ENCODE results near the gene MGAT3.

DNA sequence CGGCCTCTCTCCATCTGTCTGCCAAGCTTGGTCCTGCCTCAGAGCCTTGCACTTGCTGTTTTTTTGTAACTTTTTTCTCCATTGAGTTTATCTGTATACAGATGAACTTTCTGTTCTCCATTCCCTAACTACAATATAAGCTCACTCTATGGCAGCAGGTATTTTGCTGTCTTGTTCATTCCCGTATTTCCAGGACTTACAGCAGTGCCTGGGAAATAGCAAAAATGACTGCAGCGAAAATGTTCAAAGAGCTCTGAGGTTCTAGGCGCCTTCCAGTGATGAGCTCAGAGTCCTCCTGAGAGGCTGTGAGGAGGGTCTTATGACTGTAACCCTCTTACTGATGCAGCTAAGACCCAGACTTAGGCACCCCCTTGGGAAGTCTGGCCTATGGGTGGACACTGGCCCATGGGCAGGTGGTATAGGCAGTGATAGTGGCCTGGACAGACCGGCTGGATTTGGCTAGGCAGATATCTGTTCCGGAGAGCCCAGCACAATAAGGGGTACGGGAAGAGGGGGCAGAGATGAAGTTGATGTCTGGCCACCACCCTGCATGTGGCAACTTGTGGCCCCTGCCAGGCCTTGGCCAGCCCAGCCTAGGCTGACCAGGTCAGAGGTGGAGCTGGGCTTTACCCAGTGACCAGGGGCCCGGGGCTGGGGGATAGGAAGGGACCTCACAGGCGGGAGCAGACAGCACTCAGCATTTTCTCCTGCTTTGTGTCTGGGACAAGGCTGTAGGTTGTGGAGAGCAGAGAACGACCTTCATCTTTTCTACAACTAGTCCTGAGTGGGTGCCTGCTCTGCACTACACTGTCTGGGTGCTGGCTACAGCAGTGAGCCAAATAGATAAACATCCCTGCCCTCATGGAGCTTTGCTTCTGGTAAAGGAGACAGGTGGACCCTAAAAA lies 68.2 kb downstream of the MGAT3 start:
- TF ChIP-seq SIN3A (IDR thresholded peaks at IDR 0.05; ENCODE audit: borderline replicate concordance, low read depth, low read length) = no peak
- no peak for TF ChIP-seq TAF1 (IDR thresholded peaks at IDR 0.05; ENCODE audit: borderline replicate concordance, low read depth, low read length)
- no peak for TF ChIP-seq MAX (IDR thresholded peaks at IDR 0.05; ENCODE audit: low read depth)
- TF ChIP-seq, protein P1, sequence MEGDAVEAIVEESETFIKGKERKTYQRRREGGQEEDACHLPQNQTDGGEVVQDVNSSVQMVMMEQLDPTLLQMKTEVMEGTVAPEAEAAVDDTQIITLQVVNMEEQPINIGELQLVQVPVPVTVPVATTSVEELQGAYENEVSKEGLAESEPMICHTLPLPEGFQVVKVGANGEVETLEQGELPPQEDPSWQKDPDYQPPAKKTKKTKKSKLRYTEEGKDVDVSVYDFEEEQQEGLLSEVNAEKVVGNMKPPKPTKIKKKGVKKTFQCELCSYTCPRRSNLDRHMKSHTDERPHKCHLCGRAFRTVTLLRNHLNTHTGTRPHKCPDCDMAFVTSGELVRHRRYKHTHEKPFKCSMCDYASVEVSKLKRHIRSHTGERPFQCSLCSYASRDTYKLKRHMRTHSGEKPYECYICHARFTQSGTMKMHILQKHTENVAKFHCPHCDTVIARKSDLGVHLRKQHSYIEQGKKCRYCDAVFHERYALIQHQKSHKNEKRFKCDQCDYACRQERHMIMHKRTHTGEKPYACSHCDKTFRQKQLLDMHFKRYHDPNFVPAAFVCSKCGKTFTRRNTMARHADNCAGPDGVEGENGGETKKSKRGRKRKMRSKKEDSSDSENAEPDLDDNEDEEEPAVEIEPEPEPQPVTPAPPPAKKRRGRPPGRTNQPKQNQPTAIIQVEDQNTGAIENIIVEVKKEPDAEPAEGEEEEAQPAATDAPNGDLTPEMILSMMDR (IDR thresholded peaks at IDR 0.05) = no peak
- TF ChIP-seq POLR2AphosphoS5 (IDR thresholded peaks at IDR 0.05; ENCODE audit: low read depth, low read length) = no peak
- TF ChIP-seq USF2 (IDR thresholded peaks at IDR 0.05; ENCODE audit: borderline replicate concordance, low read depth, low read length) = no peak

Measured in SK-N-SH (cell line).